AG04449 (cell line): ENCODE measurements around the gene CLEC4G.

Experiments
- CTCF ChIA-PET: fragments of 350-600 bp; formaldehyde crosslinking; extraction: SDS; loops from one replicate; lab custom pipeline; 2021; ENCODE audit warnings: antibody characterized with exemption; lab: Yijun Ruan, JAX
- POLR2A ChIA-PET: fragments of 400-600, 350-600 bp; formaldehyde crosslinking; extraction: SDS; loops from one replicate; lab custom pipeline; 2020; ENCODE audit warnings: antibody characterized with exemption, inconsistent platforms; lab: Yijun Ruan, JAX
- DNase-seq: peaks from one replicate; pipeline ENCODE4 v3.0.0-alpha.2; 2010; ENCODE audit warnings: low read depth, low spot score
- H3K4me3 ChIP-seq: 2 replicates; pipeline ENCODE4 v1.5.1; 2011; ENCODE audit warnings: low read depth, mild to moderate bottlenecking, control low read depth, low read length
- CTCF ChIP-seq: IDR thresholded peaks from one replicate; pipeline ENCODE4 v1.5.1; 2011; ENCODE audit warnings: mild to moderate bottlenecking, moderate library complexity, low read length, control low read depth, inconsistent platforms; ENCODE audit not compliant: insufficient read depth; ENCODE audit errors: missing control alignments

Gene CLEC4G

GRCh38 chr19:7743425-7743841 lies 11.5 kb upstream of the CLEC4G start:
- ChIA-PET CTCF (interaction anchor here (1.9 kb wide), 1 partner anchor 63 kb away, joined by 5 read pairs; the partner anchor contains the start of gene TRAPPC5), POLR2A (no interaction called here)
- no peak for TF ChIP-seq CTCF
- no peak overlapping the region for H3K4me3 ChIP-seq
- DNase-seq: no peak

GRCh38 chr19:7742991-7743390 lies 11.1 kb upstream of the CLEC4G start:
- ChIA-PET POLR2A (no interaction called here), CTCF (interaction anchor here (1.9 kb wide), 1 partner anchor 62 kb away, joined by 5 read pairs; the partner anchor contains the start of gene TRAPPC5)
- no peak for TF ChIP-seq CTCF
- no peak for DNase-seq
- H3K4me3 ChIP-seq: no peak overlapping the region

- CTCF ChIA-PET: interaction anchor here (1.9 kb wide), 1 partner anchor 62 kb away, joined by 5 read pairs; the partner anchor contains the start of gene TRAPPC5
- no peak overlapping the region for H3K4me3 ChIP-seq
- POLR2A ChIA-PET: no interaction called here
- no peak for TF ChIP-seq CTCF
- DNase-seq: no peak
Observed at GRCh38 chr19:7742575-7742974, 10.7 kb upstream of the CLEC4G start.

GRCh38 chr19:7740682-7741054 lies 8.8 kb upstream of the CLEC4G start:
- no peak overlapping the region for H3K4me3 ChIP-seq
- TF ChIP-seq CTCF: no peak
- CTCF ChIA-PET: no interaction called here
- DNase-seq: no peak
- POLR2A ChIA-PET: no interaction called here

- ChIA-PET POLR2A (no interaction called here), CTCF (no interaction called here)
- no peak overlapping the region for H3K4me3 ChIP-seq
- TF ChIP-seq CTCF: no peak
- no peak for DNase-seq
Observed at GRCh38 chr19:7739801-7740681, 8.1 kb upstream of the CLEC4G start.

GRCh38 chr19:7739211-7739755 lies 7.4 kb upstream of the CLEC4G start:
- no peak for DNase-seq
- ChIA-PET CTCF (interaction anchor here (1.0 kb wide), 1 partner anchor 58 kb away, joined by 3 read pairs; the partner anchor contains the start of gene TRAPPC5), POLR2A (no interaction called here)
- no peak for TF ChIP-seq CTCF
- H3K4me3 ChIP-seq: no peak overlapping the region
